Measurements from ENCODE around the gene KLF11.

GRCh38 chr2:10047616-10048500 lies 4.5 kb downstream of the KLF11 start:
- no peak for TF ChIP-seq CTCF (IDR thresholded peaks at IDR 0.05)
- TF ChIP-seq POLR2A (IDR thresholded peaks at IDR 0.05) = no peak
- no peak for TF ChIP-seq EP300 (IDR thresholded peaks at IDR 0.05)
- no peak for TF ChIP-seq POLR2AphosphoS5 (IDR thresholded peaks at IDR 0.05)

Measured in stomach (tissue), 4 donors.